Stimulated activated effector memory CD8-positive, alpha-beta T cell treated with anti-CD3 and anti-CD28 coated beads, Interleukin-12 subunit alpha, Interleukin-12 subunit beta, amount 100 ng/mL, for 72 hours (primary cell): Measurements from ENCODE around the gene WNT16.
"Not testable (repeated sequence)": the region's sequence is repeated elsewhere in the genome, so short reads cannot be mapped to it uniquely, and the experiment has no call there.

Experiments used
- ATAC-seq: fragments of 150-1000 bp; cut with Tn5 transposase; 2 replicates; pipeline ENCODE4 v1.10.0; 2021
- DNase-seq, 2 donors: peaks; one replicate each; pipeline ENCODE4 v3.0.0; 2021 to 2022; ENCODE audit warnings: low spot score in 2 of 2
- H3K27ac Mint-ChIP-seq: one replicate; pipeline ENCODE4 v1.8.0; 2022; ENCODE audit warnings: mild to moderate bottlenecking, mixed read lengths
- H3K36me3 Mint-ChIP-seq: one replicate; pipeline ENCODE4 v1.8.0; 2022; ENCODE audit warnings: mild to moderate bottlenecking, mixed read lengths
- H3K4me1 Mint-ChIP-seq: one replicate; pipeline ENCODE4 v1.8.0; 2022; ENCODE audit warnings: mixed read lengths
- H3K4me3 Mint-ChIP-seq: one replicate; pipeline ENCODE4 v1.8.0; 2022; ENCODE audit warnings: mild to moderate bottlenecking, mixed read lengths
- H3K9me3 Mint-ChIP-seq: one replicate; pipeline ENCODE4 v1.8.0; 2022; ENCODE audit warnings: mixed read lengths

The WNT16 gene

GRCh38 chr7:121328508-121329190 is at the start of gene WNT16:
Gene WNT16, plus strand, starts transcription at chr7:121329000. Its CDS starts 293 bp downstream, at chr7:121329293.
- no peak within 1 kb of the TSS for H3K27ac Mint-ChIP-seq
- H3K9me3 Mint-ChIP-seq, result no peaks in the 10 kb centered on the region
- peak; percentile 72 for ATAC-seq
- H3K4me3 Mint-ChIP-seq, result peak within 1 kb of the TSS; percentile 66
- peaks cover 27% of the 10 kb centered on the region for H3K4me1 Mint-ChIP-seq
- no peaks in the 10 kb centered on the region for H3K36me3 Mint-ChIP-seq
- no peak for DNase-seq

GRCh38 chr7:121279060-121279620 is 49.7 kb upstream of the WNT16 start:
- Mint-ChIP-seq H3K36me3 (peaks cover 4% of the 10 kb centered on the region), H3K4me1 (peaks cover 14% of the 10 kb centered on the region), H3K4me3 (peak overlapping the region; percentile 29), H3K27ac (peak overlapping the region; percentile 51), H3K9me3 (no peaks in the 10 kb centered on the region)
- DNase-seq (no peak), ATAC-seq (peak; percentile 22)

- ATAC-seq (no peak), DNase-seq (no peak)
- peak overlapping the region; percentile 29 for H3K4me3 Mint-ChIP-seq
- peaks cover 4% of the 10 kb centered on the region for H3K36me3 Mint-ChIP-seq
- H3K9me3 Mint-ChIP-seq, result peaks cover 1% of the 10 kb centered on the region
- H3K27ac Mint-ChIP-seq, result no peak overlapping the region
- H3K4me1 Mint-ChIP-seq, result peaks cover 14% of the 10 kb centered on the region
Measured at GRCh38 chr7:121279822-121280221, 49.0 kb upstream of the WNT16 start.

GRCh38 chr7:121280656-121281055 is 48.1 kb upstream of the WNT16 start:
- peaks cover 7% of the 10 kb centered on the region for H3K9me3 Mint-ChIP-seq
- peaks cover 14% of the 10 kb centered on the region for H3K4me1 Mint-ChIP-seq
- no peak overlapping the region for H3K27ac Mint-ChIP-seq
- ATAC-seq (no peak), DNase-seq (no peak)
- no peak overlapping the region for H3K4me3 Mint-ChIP-seq
- H3K36me3 Mint-ChIP-seq, result peaks cover 4% of the 10 kb centered on the region

- H3K27ac Mint-ChIP-seq, result no peak overlapping the region
- H3K4me1 Mint-ChIP-seq, result peaks cover 22% of the 10 kb centered on the region
- DNase-seq, result no peak
- no peak for ATAC-seq
- H3K9me3 Mint-ChIP-seq, result peaks cover 8% of the 10 kb centered on the region
- peaks cover 4% of the 10 kb centered on the region for H3K36me3 Mint-ChIP-seq
- no peak overlapping the region for H3K4me3 Mint-ChIP-seq
Measured at GRCh38 chr7:121282129-121282528, 46.7 kb upstream of the WNT16 start.

GRCh38 chr7:121285066-121285667 is 43.6 kb upstream of the WNT16 start:
- H3K36me3 Mint-ChIP-seq, result no peaks in the 10 kb centered on the region
- peaks cover 10% of the 10 kb centered on the region for H3K4me1 Mint-ChIP-seq
- no peak overlapping the region for H3K27ac Mint-ChIP-seq
- ATAC-seq (no peak), DNase-seq (no peak)
- H3K9me3 Mint-ChIP-seq, result peaks cover 8% of the 10 kb centered on the region
- no peak overlapping the region for H3K4me3 Mint-ChIP-seq

- no peak overlapping the region for H3K4me3 Mint-ChIP-seq
- H3K4me1 Mint-ChIP-seq, result peaks cover 10% of the 10 kb centered on the region
- no peak overlapping the region for H3K27ac Mint-ChIP-seq
- peaks cover 8% of the 10 kb centered on the region for H3K9me3 Mint-ChIP-seq
- no peaks in the 10 kb centered on the region for H3K36me3 Mint-ChIP-seq
- no peak for DNase-seq
- ATAC-seq, result peak; percentile 44
Measured at GRCh38 chr7:121286186-121286585, 42.6 kb upstream of the WNT16 start.

GRCh38 chr7:121286742-121287734 is 41.8 kb upstream of the WNT16 start:
- Mint-ChIP-seq H3K36me3 (no peaks in the 10 kb centered on the region), H3K4me1 (peaks cover 10% of the 10 kb centered on the region), H3K4me3 (no peak overlapping the region), H3K27ac (no peak overlapping the region), H3K9me3 (peaks cover 9% of the 10 kb centered on the region)
- peak; percentile 77 for ATAC-seq
- no peak for DNase-seq

GRCh38 chr7:121288894-121289293 is 39.9 kb upstream of the WNT16 start:
- Mint-ChIP-seq H3K36me3 (no peaks in the 10 kb centered on the region), H3K27ac (no peak overlapping the region)

GRCh38 chr7:121289930-121290329 is 38.9 kb upstream of the WNT16 start:
- H3K4me3 Mint-ChIP-seq, H3K27ac Mint-ChIP-seq, DNase-seq, H3K36me3 Mint-ChIP-seq, ATAC-seq: not testable (repeated sequence)
- Mint-ChIP-seq H3K4me1 (peaks cover 10% of the 10 kb centered on the region), H3K9me3 (peaks cover 12% of the 10 kb centered on the region)

More at GRCh38 chr7:121288894-121289293, 39.9 kb upstream of the WNT16 start:
- Mint-ChIP-seq H3K9me3 (peaks cover 12% of the 10 kb centered on the region), H3K4me1 (peaks cover 10% of the 10 kb centered on the region), H3K4me3 (no peak overlapping the region)
- no peak for DNase-seq
- no peak for ATAC-seq

GRCh38 chr7:121294448-121294992 is 34.3 kb upstream of the WNT16 start:
- Mint-ChIP-seq H3K4me3 (no peak overlapping the region), H3K36me3 (no peaks in the 10 kb centered on the region), H3K9me3 (peaks cover 6% of the 10 kb centered on the region), H3K27ac (no peak overlapping the region), H3K4me1 (no peaks in the 10 kb centered on the region)
- ATAC-seq, result no peak
- DNase-seq, result no peak

- Mint-ChIP-seq H3K4me1 (no peaks in the 10 kb centered on the region), H3K9me3 (peaks cover 3% of the 10 kb centered on the region), H3K4me3 (no peak overlapping the region), H3K27ac (no peak overlapping the region), H3K36me3 (no peaks in the 10 kb centered on the region)
- no peak for ATAC-seq
- DNase-seq, result no peak
Measured at GRCh38 chr7:121297843-121298242, 31.0 kb upstream of the WNT16 start.

- no peaks in the 10 kb centered on the region for H3K36me3 Mint-ChIP-seq
Measured at GRCh38 chr7:121298831-121299239, 30.0 kb upstream of the WNT16 start.

GRCh38 chr7:121300685-121301420 is 27.9 kb upstream of the WNT16 start:
- no peaks in the 10 kb centered on the region for H3K36me3 Mint-ChIP-seq
- no peak overlapping the region for H3K4me3 Mint-ChIP-seq
- DNase-seq, result no peak
- H3K27ac Mint-ChIP-seq, result no peak overlapping the region
- no peaks in the 10 kb centered on the region for H3K9me3 Mint-ChIP-seq
- no peak for ATAC-seq
- no peaks in the 10 kb centered on the region for H3K4me1 Mint-ChIP-seq

More at GRCh38 chr7:121298831-121299239, 30.0 kb upstream of the WNT16 start:
- Mint-ChIP-seq H3K27ac (no peak overlapping the region), H3K4me3 (no peak overlapping the region), H3K9me3 (peaks cover 2% of the 10 kb centered on the region), H3K4me1 (no peaks in the 10 kb centered on the region)
- no peak for ATAC-seq
- no peak for DNase-seq
